SK-N-SH (cell line): Measurements from ENCODE around the gene PHF21A.

Experiments
- GATA2 ChIP-seq: sonication (generic); formaldehyde crosslinking; IDR thresholded peaks from 2 replicates; pipeline ENCODE4 v1.5.0; 2020; ENCODE audit warnings: mild to moderate bottlenecking, missing genetic modification reagents
- JUND ChIP-seq: IDR thresholded peaks from 2 replicates; pipeline ENCODE4 v1.4.0; 2012
- POLR2AphosphoS5 ChIP-seq: IDR thresholded peaks from 2 replicates; pipeline ENCODE4 v1.6.1; 2012; ENCODE audit warnings: low read depth, low read length
- SIN3A ChIP-seq: IDR thresholded peaks from 2 replicates; pipeline ENCODE4 v1.6.1; 2012; ENCODE audit warnings: low read depth, mild to moderate bottlenecking, low read length, moderate library complexity, borderline replicate concordance
- TAF1 ChIP-seq: IDR thresholded peaks from 2 replicates; pipeline ENCODE4 v1.6.1; 2012; ENCODE audit warnings: low read depth, mild to moderate bottlenecking, low read length, moderate library complexity, borderline replicate concordance
- TCF12 ChIP-seq: IDR thresholded peaks from 2 replicates; pipeline ENCODE4 v1.4.0; 2012
- YY1 ChIP-seq: IDR thresholded peaks from 2 replicates; pipeline ENCODE4 v1.4.0; 2012; ENCODE audit warnings: low read depth, mild to moderate bottlenecking
- TF ChIP-seq, protein P1 (sequence below): fragments of 200-600 bp; sonication (generic); IDR thresholded peaks from 2 replicates; pipeline ENCODE4 v1.6.1; 2017; ENCODE audit warnings: antibody characterized with exemption, mild to moderate bottlenecking, moderate library complexity
- TF ChIP-seq, protein P2 (sequence below): IDR thresholded peaks from 2 replicates; pipeline ENCODE4 v1.6.1; 2012; ENCODE audit warnings: mild to moderate bottlenecking, low read depth, low read length, moderate library complexity
- TF ChIP-seq, protein P3 (sequence below): fragments of 150-350 bp; IDR thresholded peaks from 2 replicates; pipeline ENCODE4 v1.6.1; 2016; ENCODE audit warnings: mild to moderate bottlenecking, low read depth, low read length
- TF ChIP-seq, protein P4 (sequence below): IDR thresholded peaks from 2 replicates; pipeline ENCODE4 v1.4.0; 2012; ENCODE audit warnings: low read depth
- TF ChIP-seq, protein P5 (sequence below): fragments of 150-350 bp; IDR thresholded peaks from 2 replicates; pipeline ENCODE4 v1.6.1; 2017; ENCODE audit warnings: antibody characterized with exemption, low read length, low read depth, borderline replicate concordance
- TF ChIP-seq, protein P6 (sequence below): IDR thresholded peaks from 2 replicates; pipeline ENCODE4 v1.4.0; 2012; ENCODE audit warnings: low read depth, borderline replicate concordance

DNA sequence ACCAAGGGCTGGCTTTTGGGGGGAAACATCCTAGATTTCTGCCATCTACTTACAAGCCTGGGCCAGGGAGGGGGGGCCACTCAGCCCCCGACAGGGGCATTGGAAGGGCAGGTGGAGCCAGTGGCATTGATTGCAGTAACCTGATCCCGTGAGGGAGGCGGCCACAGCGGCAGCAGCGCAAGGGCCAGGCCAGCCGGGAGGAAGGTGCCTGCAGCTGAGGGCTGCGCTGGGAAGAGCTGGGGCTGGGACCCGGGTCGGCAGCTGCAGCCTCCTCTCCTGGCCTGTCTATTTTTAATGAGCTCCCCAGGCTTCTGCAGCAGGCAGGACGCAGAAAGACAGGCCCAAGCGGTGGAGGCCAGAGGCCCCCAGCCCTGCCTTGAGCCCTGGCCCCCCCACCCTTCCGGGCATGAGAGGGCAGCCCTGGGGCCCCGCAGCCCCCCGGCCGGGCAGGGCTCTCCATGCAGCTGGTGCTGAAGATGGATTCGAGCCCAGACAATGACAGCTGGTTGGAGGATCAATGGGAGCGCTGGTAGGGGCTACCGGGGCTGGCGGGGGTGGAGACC is 224.8 kb downstream of the PHF21A start:
- TF ChIP-seq, protein P1, sequence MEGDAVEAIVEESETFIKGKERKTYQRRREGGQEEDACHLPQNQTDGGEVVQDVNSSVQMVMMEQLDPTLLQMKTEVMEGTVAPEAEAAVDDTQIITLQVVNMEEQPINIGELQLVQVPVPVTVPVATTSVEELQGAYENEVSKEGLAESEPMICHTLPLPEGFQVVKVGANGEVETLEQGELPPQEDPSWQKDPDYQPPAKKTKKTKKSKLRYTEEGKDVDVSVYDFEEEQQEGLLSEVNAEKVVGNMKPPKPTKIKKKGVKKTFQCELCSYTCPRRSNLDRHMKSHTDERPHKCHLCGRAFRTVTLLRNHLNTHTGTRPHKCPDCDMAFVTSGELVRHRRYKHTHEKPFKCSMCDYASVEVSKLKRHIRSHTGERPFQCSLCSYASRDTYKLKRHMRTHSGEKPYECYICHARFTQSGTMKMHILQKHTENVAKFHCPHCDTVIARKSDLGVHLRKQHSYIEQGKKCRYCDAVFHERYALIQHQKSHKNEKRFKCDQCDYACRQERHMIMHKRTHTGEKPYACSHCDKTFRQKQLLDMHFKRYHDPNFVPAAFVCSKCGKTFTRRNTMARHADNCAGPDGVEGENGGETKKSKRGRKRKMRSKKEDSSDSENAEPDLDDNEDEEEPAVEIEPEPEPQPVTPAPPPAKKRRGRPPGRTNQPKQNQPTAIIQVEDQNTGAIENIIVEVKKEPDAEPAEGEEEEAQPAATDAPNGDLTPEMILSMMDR = no peak
- TF ChIP-seq JUND (no peak), TCF12 (no peak), POLR2AphosphoS5 (no peak), GATA2 (no peak), SIN3A (no peak), YY1 (no peak), TAF1 (no peak)
- TF ChIP-seq, protein P2, sequence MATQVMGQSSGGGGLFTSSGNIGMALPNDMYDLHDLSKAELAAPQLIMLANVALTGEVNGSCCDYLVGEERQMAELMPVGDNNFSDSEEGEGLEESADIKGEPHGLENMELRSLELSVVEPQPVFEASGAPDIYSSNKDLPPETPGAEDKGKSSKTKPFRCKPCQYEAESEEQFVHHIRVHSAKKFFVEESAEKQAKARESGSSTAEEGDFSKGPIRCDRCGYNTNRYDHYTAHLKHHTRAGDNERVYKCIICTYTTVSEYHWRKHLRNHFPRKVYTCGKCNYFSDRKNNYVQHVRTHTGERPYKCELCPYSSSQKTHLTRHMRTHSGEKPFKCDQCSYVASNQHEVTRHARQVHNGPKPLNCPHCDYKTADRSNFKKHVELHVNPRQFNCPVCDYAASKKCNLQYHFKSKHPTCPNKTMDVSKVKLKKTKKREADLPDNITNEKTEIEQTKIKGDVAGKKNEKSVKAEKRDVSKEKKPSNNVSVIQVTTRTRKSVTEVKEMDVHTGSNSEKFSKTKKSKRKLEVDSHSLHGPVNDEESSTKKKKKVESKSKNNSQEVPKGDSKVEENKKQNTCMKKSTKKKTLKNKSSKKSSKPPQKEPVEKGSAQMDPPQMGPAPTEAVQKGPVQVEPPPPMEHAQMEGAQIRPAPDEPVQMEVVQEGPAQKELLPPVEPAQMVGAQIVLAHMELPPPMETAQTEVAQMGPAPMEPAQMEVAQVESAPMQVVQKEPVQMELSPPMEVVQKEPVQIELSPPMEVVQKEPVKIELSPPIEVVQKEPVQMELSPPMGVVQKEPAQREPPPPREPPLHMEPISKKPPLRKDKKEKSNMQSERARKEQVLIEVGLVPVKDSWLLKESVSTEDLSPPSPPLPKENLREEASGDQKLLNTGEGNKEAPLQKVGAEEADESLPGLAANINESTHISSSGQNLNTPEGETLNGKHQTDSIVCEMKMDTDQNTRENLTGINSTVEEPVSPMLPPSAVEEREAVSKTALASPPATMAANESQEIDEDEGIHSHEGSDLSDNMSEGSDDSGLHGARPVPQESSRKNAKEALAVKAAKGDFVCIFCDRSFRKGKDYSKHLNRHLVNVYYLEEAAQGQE = peak; percentile 78
- TF ChIP-seq, protein P3, sequence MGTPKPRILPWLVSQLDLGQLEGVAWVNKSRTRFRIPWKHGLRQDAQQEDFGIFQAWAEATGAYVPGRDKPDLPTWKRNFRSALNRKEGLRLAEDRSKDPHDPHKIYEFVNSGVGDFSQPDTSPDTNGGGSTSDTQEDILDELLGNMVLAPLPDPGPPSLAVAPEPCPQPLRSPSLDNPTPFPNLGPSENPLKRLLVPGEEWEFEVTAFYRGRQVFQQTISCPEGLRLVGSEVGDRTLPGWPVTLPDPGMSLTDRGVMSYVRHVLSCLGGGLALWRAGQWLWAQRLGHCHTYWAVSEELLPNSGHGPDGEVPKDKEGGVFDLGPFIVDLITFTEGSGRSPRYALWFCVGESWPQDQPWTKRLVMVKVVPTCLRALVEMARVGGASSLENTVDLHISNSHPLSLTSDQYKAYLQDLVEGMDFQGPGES = no peak
- TF ChIP-seq, protein P4, sequence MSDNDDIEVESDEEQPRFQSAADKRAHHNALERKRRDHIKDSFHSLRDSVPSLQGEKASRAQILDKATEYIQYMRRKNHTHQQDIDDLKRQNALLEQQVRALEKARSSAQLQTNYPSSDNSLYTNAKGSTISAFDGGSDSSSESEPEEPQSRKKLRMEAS = no peak
- TF ChIP-seq, protein P5, sequence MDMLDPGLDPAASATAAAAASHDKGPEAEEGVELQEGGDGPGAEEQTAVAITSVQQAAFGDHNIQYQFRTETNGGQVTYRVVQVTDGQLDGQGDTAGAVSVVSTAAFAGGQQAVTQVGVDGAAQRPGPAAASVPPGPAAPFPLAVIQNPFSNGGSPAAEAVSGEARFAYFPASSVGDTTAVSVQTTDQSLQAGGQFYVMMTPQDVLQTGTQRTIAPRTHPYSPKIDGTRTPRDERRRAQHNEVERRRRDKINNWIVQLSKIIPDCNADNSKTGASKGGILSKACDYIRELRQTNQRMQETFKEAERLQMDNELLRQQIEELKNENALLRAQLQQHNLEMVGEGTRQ = no peak
- TF ChIP-seq, protein P6, sequence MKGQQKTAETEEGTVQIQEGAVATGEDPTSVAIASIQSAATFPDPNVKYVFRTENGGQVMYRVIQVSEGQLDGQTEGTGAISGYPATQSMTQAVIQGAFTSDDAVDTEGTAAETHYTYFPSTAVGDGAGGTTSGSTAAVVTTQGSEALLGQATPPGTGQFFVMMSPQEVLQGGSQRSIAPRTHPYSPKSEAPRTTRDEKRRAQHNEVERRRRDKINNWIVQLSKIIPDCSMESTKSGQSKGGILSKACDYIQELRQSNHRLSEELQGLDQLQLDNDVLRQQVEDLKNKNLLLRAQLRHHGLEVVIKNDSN = no peak
